A549 treated with RU486 at 1 μM for 4 hours (cell line): ENCODE measurements around the gene PCDH17. TPM values are rescaled to one million over a fixed set of nuclear protein-coding genes. Genes with fewer than 3 reads are reported as not detected.

Source experiments
- total RNA-seq: library from RNA; stranded (reverse); fragments of 200-300 nt; extraction: Qiagen RNA extraction; gene quantifications from 5 replicates; pipeline ENCODE4 v1.2.3, GENCODE V29; 2022; ENCODE audit warnings: low read depth

PCDH17 gene
- total RNA-seq, result 0.13 TPM in 1 of 5 replicates, not detected in the others

GRCh38 chr13:57631596-57632275 lies at the start of gene PCDH17:
Gene PCDH17 (plus strand): TSS chr13:57631744. CDS start chr13:57632547, 803 bp downstream.

